Activated T-cell treated with anti-CD3 and anti-CD28 coated beads, Interleukin-2, amount 50 U/mL, for 72 hours (primary cell): ENCODE data around the gene CYP27B1. TPM values are rescaled to one million over a fixed set of nuclear protein-coding genes. Genes with fewer than 3 reads are reported as not detected.

Experiments used
- ATAC-seq, 2 donors: fragments of 150-1000 bp; cut with Tn5 transposase; replicated peaks in 1 of 2; 2 replicates each; pipeline ENCODE4 v1.10.0; 2021; ENCODE audit warnings: moderate library complexity in 2 of 2, mild to moderate bottlenecking in 1 of 2
- DNase-seq, 2 donors: peaks; one replicate each; pipeline ENCODE4 v3.0.0; 2021 to 2022; ENCODE audit warnings: mixed read lengths in 1 of 2
- H3K27ac Mint-ChIP-seq: one replicate; pipeline ENCODE4 v1.8.0; 2022; ENCODE audit warnings: mild to moderate bottlenecking, moderate library complexity, mixed read lengths
- H3K27me3 Mint-ChIP-seq: one replicate; pipeline ENCODE4 v1.8.0; 2022; ENCODE audit warnings: low read depth, mixed read lengths
- H3K36me3 Mint-ChIP-seq, 2 donors: one replicate each; pipeline ENCODE4 v1.8.0; 2022; ENCODE audit warnings: mixed read lengths in 2 of 2, mild to moderate bottlenecking in 1 of 2; ENCODE audit not compliant: insufficient read depth in 2 of 2
- H3K4me1 Mint-ChIP-seq: one replicate; pipeline ENCODE4 v1.8.0; 2022; ENCODE audit warnings: low read depth, mixed read lengths
- H3K4me3 Mint-ChIP-seq, 2 donors: one replicate each; pipeline ENCODE4 v1.8.0; 2022; ENCODE audit warnings: mild to moderate bottlenecking in 2 of 2, mixed read lengths in 2 of 2, moderate library complexity in 2 of 2
- H3K9me3 Mint-ChIP-seq, 2 donors: one replicate each; pipeline ENCODE4 v1.8.0; 2022; ENCODE audit warnings: mixed read lengths in 2 of 2
- total RNA-seq, 2 donors: library from RNA; stranded (reverse); gene quantifications; one replicate each; pipeline ENCODE4 v1.2.3, GENCODE V29; 2022

The CYP27B1 gene
- total RNA-seq, 2 donors from 2014 or later = 11.1 to 14.7 TPM

DNA sequence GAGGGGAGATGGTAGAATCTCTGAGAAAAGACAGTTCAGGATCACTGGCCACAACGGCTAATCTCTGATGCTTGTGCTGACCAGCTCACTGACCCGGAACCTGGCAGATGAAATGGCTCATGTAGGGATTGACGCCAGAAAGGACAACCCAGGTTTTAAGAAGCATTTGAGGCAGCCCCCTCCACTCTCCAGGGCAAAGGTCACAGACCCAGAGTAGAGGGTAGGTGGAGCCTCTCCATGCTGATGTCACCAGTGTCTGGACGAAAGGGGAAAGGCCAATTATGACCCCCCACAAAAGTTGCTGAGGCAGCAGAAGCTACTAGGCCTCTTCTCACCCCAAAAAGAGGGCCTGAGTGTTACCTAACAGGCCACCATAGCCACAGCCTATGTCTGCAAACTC is 3.9 kb upstream of the CYP27B1 start:
- Mint-ChIP-seq H3K27me3 (no peaks in the 10 kb centered on the region), H3K36me3 (peaks cover 3 to 15% of the 10 kb centered on the region in 2 donors), H3K4me1 (peaks cover 44% of the 10 kb centered on the region), H3K4me3 (peak overlapping the region; percentile 40 to 83), H3K9me3 (no peaks in the 10 kb centered on the region), H3K27ac (no peak overlapping the region)
- ATAC-seq = no peak
- no peak for DNase-seq

DNA sequence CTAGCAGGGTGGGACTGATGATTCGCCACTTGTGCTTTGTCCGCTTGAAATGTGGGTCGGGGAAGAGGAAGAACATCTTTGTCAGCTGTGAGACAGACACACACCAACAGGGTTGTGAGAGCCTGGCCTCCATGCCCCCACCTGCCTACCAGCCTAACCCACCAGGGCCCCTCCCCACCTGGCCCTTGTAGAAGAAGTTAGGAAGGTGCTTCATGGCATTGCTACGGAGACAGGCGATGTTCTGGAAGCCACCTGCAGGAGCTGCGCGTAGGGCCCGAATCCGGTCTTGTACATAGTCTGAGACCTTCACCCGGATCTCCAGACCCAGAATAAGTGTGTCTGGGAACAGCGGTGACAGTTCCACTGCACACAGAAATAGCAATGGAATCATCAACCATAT is 2.7 kb upstream of the CYP27B1 start:
- H3K27me3 Mint-ChIP-seq = no peaks in the 10 kb centered on the region
- ATAC-seq = no peak
- no peak overlapping the region for H3K27ac Mint-ChIP-seq
- H3K4me1 Mint-ChIP-seq = peaks cover 52% of the 10 kb centered on the region
- no peaks in the 10 kb centered on the region for H3K9me3 Mint-ChIP-seq
- no peak for DNase-seq
- peak overlapping the region; percentile 5 to 15 for H3K4me3 Mint-ChIP-seq
- H3K36me3 Mint-ChIP-seq = peaks cover 0 to 15% of the 10 kb centered on the region in 2 donors

DNA sequence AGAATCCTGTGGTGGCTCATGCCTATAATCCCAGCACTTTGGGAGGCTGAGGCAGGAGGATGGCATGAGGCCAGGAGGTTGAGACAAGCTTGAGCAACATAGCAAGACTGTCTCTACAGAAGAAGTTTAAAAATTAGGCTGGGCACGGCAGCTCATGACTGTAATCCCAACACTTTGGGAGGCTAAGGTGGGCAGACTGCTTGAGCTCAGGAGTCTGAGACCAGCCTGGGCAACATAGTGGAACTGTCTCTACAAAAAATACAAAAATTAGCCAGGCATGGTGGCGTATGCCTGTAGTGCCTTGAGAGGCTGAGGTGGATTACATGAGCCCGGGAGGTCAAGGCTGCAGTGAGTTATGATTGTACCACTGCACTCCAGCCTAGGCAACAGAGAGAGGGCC is 998 bp upstream of the CYP27B1 start:
- Mint-ChIP-seq H3K27ac (no peak overlapping the region), H3K36me3 (peaks cover 0 to 19% of the 10 kb centered on the region in 2 donors), H3K9me3 (no peaks in the 10 kb centered on the region), H3K4me3 (no peak overlapping the region), H3K27me3 (no peaks in the 10 kb centered on the region), H3K4me1 (peaks cover 55% of the 10 kb centered on the region)
- DNase-seq = no peak
- no peak for ATAC-seq

DNA sequence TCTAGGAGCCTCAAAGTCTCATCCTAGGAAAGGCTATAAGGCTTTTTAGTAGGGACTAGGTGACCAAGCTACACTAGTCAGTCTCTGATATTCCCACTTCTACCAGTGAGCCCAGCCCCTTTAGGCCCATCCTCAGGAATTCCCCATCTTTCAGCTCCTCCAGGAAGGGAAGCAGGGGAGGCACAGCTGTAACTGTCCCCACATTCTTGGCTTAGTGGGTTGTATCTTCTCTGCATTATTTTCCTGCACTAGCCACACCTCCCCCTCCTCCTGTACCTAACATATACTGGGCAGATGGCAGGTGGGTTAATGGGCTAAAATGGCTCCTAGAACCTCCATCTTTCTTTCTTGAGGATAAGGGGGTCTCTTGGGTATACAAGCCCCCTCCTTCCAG is 424 bp upstream of the CYP27B1 start:
- peaks cover 52% of the 10 kb centered on the region for H3K4me1 Mint-ChIP-seq
- no peaks in the 10 kb centered on the region for H3K9me3 Mint-ChIP-seq
- no peak overlapping the region for H3K27ac Mint-ChIP-seq
- peaks cover 0 to 18% of the 10 kb centered on the region in 2 donors for H3K36me3 Mint-ChIP-seq
- DNase-seq (no peak), ATAC-seq (no peak)
- H3K27me3 Mint-ChIP-seq = no peaks in the 10 kb centered on the region
- H3K4me3 Mint-ChIP-seq = peak overlapping the region; percentile 5 to 89

DNA sequence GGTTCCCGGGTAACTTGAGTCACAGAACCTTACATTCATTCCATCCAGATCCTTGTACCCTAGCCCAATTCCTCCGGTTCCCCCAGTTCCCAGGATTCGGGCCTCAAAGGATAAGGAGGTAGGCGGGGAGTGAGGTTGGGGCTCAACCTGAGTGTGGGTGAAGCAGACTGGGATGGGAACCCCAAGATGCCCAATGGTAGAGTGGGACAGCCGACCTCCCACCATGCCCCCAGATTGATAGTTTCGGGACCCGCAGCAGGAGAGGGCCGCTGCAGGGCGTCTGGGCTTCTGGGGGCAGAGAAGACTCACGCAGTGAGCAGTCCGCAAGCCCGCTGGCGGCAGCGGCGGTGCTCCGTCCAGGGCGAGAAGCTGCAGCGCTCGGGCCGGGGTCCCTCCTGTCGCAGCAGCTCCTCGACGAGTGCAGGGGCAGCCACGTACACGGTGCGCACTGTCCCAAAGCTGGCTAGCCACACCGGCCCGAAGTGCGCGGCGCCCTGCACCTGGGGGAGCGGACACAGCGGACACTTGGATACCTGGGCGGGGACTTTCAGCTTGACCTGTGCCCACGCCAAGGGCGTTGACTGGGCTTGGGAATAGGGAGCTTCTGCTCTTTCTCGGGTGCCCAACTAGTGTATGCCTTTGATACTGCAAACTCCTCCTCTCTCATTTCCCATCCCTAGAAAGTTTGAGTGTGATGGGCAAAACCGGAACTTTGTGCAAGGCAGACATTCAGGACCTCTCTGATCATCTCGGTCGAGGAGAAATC is 997 bp downstream of the CYP27B1 start:
- Mint-ChIP-seq H3K27ac (peak overlapping the region; percentile 31), H3K27me3 (no peaks in the 10 kb centered on the region), H3K4me3 (peak overlapping the region; percentile 89 to 90), H3K36me3 (peaks cover 0 to 14% of the 10 kb centered on the region in 2 donors), H3K9me3 (no peaks in the 10 kb centered on the region), H3K4me1 (peaks cover 41% of the 10 kb centered on the region)
- peak; percentile 19 to 34 for ATAC-seq
- DNase-seq = peak; percentile 28 to 30

DNA sequence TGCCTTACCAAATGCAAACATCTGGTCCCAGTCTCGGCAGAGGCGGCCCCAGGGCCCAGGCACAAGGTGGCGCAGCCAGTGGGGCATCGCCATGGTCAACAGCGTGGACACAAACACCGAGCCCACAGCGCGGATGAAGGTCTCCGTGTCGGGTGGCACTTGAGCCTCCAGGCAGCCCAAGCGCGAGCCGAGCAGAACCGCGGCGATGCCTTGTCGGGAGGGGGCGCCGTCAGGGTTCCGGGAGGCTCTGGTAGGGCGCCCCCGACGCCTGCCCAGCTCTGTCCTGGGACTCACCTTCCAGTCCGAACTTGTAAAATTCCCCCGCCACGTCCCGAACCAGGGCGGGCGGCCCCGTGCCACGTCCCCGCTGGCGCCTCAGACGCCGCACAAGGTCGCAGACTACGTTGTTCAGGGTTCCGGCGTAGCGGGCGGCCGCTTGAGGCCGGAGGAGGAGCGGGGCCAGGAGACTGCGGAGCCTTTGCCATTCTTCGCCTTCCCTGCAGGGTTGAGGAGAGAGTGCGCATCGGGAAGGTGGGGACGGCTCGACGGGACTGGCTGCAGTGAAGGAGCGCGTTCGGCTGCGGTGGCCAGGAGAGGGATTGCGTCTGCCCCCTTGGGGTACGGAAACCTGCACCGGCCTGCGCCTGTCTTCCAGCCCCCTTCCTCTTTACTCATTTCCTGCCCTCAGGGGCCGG is 1.7 kb downstream of the CYP27B1 start:
- H3K4me1 Mint-ChIP-seq = peaks cover 34% of the 10 kb centered on the region
- H3K27ac Mint-ChIP-seq = peak overlapping the region; percentile 25
- H3K4me3 Mint-ChIP-seq = peak overlapping the region; percentile 89 to 90
- DNase-seq = peak; percentile 74 to 79
- H3K27me3 Mint-ChIP-seq = no peaks in the 10 kb centered on the region
- H3K9me3 Mint-ChIP-seq = no peaks in the 10 kb centered on the region
- peak; percentile 80 to 84 for ATAC-seq
- peaks cover 0 to 10% of the 10 kb centered on the region in 2 donors for H3K36me3 Mint-ChIP-seq

DNA sequence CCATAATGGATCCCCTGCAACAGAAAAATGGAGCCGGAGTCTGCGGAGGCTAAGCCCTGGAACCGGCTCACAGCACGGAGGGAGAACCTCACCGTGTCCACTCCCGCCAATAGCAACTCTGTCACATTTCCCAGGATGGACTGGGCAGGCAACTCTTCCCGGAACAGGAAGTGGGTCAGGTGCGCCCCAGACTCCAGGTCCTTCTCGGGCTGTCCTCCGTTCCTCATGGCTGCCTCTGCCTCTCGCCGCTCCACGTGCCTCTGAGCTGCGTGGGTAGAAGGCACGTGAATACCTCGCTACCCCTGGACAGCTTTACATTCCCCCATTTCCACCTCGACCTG is 2.2 kb downstream of the CYP27B1 start:
- ATAC-seq (peak; percentile 20 to 30), DNase-seq (peak in 1 of 2 donors; percentile 31)
- Mint-ChIP-seq H3K4me3 (peak overlapping the region; percentile 89 to 90), H3K27me3 (no peaks in the 10 kb centered on the region), H3K4me1 (peaks cover 33% of the 10 kb centered on the region), H3K27ac (no peak overlapping the region), H3K36me3 (peaks cover 0 to 9% of the 10 kb centered on the region in 2 donors), H3K9me3 (no peaks in the 10 kb centered on the region)

DNA sequence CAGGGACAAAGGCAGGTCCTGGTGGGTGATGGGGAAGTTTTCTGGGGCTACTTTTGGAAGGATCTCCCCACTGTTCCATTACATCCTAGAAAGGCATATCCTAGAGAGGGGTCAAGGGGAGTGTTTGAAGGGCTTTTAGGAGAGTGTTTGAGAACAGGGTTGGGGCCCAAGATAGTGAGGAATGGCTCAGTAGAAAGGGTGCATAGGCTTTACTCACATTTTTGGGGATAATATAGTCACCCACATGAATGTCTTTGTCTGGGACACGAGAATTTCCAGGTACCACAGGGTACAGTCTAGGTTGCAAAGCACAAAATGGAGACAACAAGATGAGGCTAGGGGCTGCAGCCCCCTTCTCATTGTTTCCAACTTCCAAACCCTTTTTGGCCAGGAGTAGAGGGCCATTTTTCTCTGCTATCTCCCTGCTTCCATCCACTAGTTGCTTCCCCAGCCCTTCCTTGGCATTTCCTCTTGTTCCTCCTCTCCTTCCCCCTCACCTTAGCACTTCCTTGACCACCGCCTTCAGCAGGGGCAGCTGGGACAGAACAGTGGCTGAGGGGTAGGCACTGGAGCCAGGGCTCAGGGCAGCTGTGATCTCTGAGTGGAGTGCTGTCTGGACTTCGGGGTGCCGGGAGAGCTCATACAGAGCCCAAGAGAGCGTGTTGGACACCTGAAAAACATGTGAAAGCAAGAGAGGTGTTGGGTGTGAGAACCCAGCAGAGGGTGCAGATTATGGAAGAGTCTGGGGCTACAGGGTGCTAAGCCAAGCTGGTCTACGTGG is 2.8 kb downstream of the CYP27B1 start:
- Mint-ChIP-seq H3K36me3 (peaks cover 0 to 8% of the 10 kb centered on the region in 2 donors), H3K27me3 (no peaks in the 10 kb centered on the region), H3K9me3 (no peaks in the 10 kb centered on the region), H3K4me1 (peaks cover 38% of the 10 kb centered on the region), H3K4me3 (peak overlapping the region; percentile 89 to 90), H3K27ac (peak overlapping the region; percentile 34)
- ATAC-seq = no peak
- no peak for DNase-seq

DNA sequence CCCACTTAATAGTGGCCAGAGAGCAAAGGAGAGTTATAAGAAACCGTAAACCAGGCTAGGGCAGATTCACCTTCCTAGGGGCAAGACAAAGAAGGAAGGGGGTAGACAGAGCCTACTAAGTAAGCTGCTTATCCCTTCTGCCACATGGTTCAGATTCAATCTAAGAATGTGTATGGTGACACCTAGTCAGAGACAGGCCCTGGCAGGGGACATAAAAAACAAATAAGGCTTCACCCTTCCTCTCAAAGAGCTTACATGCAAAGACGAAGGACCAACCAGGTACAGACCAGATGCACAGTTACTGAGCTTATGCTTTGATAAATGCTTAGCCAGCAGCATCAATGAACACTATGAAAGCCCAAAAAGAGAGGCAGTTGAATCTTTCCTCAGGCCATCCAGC is 4.4 kb downstream of the CYP27B1 start:
- no peaks in the 10 kb centered on the region for H3K27me3 Mint-ChIP-seq
- no peak for ATAC-seq
- peaks cover 0 to 10% of the 10 kb centered on the region in 2 donors for H3K36me3 Mint-ChIP-seq
- H3K27ac Mint-ChIP-seq = no peak overlapping the region
- H3K9me3 Mint-ChIP-seq = no peaks in the 10 kb centered on the region
- no peak overlapping the region for H3K4me3 Mint-ChIP-seq
- DNase-seq = no peak
- peaks cover 44% of the 10 kb centered on the region for H3K4me1 Mint-ChIP-seq

DNA sequence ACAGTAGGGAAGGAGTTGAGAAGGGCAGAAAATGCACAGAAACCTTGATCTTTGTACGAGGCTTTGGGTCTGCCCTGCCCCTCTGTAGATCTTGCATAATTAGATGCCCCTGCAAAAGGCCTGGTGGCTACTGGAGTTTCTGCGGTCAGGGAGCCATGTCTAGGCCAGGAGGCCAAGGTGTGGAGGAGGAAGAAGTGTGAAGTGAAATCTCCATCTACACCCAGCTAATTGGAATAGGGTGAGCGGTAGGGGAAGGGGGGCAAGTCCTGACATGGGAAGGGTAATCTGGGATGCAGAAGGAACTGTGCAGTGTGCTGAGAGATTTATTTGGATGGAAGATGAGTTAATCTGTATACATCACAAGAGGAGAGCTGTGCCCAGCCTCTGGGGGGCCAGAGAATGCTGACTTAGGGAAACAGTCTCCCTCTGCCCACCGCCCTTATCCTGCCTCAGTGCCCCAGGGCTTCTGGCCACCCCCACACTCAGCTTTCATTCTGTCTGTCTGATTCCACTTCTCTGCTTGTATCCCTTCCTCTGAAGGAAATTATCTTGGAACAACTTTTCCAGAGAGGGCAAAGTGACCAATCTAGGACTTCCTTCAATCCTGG is 5.4 kb downstream of the CYP27B1 start:
- H3K27me3 Mint-ChIP-seq = no peaks in the 10 kb centered on the region
- no peak for DNase-seq

DNA sequence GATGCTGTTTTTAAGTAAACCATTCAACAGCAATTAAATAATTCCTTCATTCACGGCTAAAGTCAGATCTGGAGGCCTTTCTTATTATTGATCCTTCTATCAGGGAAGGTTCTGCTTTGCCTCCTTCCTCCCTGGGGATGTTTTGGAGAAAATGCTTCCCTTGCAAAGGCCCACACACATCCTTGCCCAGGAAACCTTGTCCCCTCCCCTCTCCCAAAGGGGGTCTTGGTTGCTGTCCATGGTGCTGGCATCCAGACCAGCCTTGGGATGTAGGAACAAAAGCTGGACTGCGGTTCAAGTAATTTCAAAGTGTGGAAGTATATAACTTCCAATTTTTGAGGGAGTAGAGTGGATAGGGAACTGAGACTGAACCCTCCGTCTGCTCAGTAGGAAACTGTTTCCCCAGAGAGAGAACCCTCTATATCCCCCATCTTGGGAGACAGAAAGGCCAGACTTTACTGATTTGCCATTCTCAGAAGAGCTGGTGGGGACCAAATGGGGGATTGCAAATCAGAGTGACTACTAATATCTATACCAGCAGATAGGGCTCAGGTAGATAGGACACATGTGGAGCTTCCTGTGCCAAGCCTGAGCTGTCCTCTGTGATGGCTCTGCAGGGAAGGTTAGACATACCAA is 6.4 kb downstream of the CYP27B1 start:
- peaks cover 50% of the 10 kb centered on the region for H3K4me1 Mint-ChIP-seq
- no peaks in the 10 kb centered on the region for H3K9me3 Mint-ChIP-seq
- peaks cover 4 to 16% of the 10 kb centered on the region in 2 donors for H3K36me3 Mint-ChIP-seq
- ATAC-seq (no peak), DNase-seq (no peak)
- no peaks in the 10 kb centered on the region for H3K27me3 Mint-ChIP-seq
- H3K27ac Mint-ChIP-seq = no peak overlapping the region
- H3K4me3 Mint-ChIP-seq = no peak overlapping the region

More for the DNA sequence above, 5.4 kb downstream of the CYP27B1 start:
- Mint-ChIP-seq H3K36me3 (peaks cover 0 to 16% of the 10 kb centered on the region in 2 donors), H3K4me3 (no peak overlapping the region), H3K27ac (no peak overlapping the region), H3K9me3 (no peaks in the 10 kb centered on the region), H3K4me1 (peaks cover 49% of the 10 kb centered on the region)
- ATAC-seq = no peak

DNA sequence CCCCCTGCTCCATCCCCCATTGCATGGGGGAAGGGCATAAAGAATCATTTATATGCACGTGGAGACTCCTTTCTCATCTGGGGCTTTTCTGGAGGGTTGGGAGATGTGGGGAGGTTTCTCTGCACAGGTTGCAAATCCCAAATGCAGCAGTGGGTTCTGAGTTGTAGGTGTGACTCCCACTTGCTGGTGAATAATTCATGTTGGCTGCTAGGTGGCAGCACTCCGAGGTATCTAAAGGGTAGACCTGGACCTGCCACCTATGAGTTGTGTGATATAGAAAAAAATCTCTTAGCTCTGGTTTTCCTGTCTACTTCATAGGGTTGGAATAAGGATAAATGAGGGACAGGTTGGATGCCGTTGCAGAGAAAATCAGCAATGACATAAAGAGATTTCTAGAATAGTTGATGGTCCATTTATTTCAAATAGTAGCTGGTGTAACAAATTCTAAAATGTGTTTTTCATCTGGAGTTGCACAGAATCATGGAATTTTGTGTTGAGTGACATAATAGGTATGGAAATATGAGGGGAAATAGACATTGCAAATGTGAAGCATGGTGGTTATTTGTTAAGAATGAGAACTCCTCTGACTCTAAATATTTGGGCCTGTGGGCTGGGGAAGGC is 7.4 kb downstream of the CYP27B1 start:
- H3K36me3 Mint-ChIP-seq = peaks cover 5 to 16% of the 10 kb centered on the region in 2 donors
- peaks cover 45% of the 10 kb centered on the region for H3K4me1 Mint-ChIP-seq
- no peak overlapping the region for H3K27ac Mint-ChIP-seq
- ATAC-seq (no peak), DNase-seq (peak; percentile 23 to 45)
- H3K9me3 Mint-ChIP-seq = no peaks in the 10 kb centered on the region
- no peak overlapping the region for H3K4me3 Mint-ChIP-seq
- no peaks in the 10 kb centered on the region for H3K27me3 Mint-ChIP-seq
